Mesenteric fat pad (tissue), 1 donor: ENCODE data around the gene OTUB2. TPM values are rescaled to one million over a fixed set of nuclear protein-coding genes. Genes with fewer than 3 reads are reported as not detected.

Source experiments
- DNase-seq: peaks from one replicate; pipeline ENCODE4 v3.0.0-alpha.2; 2020; ENCODE audit warnings: low spot score
- total RNA-seq: library from RNA; stranded (reverse); fragmentation: NEBNext Ultra II Directional; extraction: Animal tissue kit (Norgen Biotek cat#: 25700); gene quantifications from one replicate; pipeline ENCODE4 v1.2.1, GENCODE V29; 2021
- donor health status: DM: yes; HTN: yes; CAD: no.

Gene OTUB2
- total RNA-seq, 1 donor from 2014 or later, result 1.2 TPM

DNA sequence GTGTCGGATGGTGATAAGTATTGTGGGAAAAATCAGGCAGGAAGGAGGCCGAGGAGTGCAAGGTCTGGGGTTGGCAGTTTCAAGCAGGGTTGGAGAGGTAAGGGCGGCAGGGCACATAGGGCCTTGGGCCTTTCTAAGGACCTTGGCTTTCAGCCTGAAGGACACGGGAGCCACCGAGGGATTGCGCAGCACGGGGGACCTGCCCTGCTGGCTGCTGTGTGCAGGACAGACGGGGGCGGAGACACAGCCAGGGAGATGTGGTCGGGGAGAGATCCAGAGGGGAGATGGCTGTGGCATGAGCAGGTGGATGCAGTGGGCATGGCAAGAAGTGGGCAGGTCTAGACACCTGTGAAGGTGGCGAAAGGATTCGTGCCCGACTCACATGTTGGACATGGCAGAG is 14.7 kb downstream of the OTUB2 start:
- no peak for DNase-seq

DNA sequence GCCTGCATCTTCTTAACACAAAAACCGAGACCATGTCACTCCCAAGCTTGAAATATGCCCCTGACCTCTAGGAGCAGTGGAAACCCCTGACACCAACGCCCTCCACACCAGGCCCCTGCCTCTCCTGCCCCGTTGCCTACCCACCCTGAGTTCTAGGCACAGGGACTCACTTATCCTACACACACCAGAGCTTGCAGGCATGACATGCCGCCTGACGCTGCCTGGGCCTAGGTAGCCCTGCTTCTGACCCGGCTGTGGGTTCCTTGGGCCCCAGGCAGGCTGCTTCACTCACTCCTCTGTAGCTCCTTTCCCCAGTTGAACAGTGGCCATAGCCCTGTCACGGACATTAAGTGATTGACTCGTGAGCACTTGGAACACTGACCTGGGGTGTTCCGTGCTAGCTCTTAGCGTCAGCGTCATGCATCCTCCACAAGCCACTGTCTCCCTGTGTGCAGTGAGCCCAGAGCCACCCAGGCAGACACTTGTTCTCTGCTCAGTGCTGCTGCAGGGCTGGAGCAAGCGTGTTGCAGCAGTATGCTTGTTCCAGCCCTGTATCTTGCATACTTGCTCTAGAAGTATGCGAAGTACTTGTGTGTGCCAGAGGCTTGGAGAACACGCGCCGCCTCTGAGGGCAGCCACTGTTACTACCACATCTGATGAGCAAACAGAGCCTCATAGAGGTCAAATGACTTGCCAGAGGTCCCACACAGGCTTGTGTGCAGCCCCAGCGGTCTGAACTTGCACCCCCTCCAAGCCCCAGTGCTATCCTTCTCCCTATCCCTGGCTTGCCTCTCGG is 15.6 kb downstream of the OTUB2 start:
- no peak for DNase-seq

DNA sequence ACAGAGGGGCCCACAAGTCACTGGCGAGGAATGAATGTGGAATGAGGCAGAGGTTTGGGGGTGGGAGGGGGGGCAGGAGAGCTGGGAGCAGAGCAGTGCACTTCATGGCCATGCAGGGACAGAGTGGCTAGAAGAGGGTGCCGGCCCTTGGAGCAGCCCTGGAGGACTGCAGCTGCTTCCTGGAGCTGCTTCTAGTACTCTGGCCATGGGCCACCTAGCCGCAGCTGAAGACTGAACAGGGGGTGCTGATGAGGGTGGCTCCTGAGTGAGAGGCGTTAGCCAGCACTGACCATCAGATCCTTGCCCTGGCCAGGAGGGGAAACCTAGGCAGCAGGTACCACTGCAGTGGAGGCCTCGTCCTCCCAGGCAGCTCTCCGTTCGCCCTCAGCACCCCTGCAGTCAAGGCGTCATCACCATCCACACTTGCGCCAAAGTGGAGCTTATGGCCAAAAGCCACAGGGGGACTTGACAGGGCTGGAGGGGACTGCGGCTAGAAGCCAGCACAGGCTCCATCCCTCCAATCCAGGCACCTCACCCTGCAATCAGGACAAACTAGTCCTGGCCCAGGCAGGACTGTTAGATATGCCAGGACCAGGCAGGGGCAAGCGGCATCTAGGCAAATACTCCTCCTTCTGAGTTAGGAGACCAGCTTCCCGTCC is 16.4 kb downstream of the OTUB2 start:
- DNase-seq, result peak; percentile 74

DNA sequence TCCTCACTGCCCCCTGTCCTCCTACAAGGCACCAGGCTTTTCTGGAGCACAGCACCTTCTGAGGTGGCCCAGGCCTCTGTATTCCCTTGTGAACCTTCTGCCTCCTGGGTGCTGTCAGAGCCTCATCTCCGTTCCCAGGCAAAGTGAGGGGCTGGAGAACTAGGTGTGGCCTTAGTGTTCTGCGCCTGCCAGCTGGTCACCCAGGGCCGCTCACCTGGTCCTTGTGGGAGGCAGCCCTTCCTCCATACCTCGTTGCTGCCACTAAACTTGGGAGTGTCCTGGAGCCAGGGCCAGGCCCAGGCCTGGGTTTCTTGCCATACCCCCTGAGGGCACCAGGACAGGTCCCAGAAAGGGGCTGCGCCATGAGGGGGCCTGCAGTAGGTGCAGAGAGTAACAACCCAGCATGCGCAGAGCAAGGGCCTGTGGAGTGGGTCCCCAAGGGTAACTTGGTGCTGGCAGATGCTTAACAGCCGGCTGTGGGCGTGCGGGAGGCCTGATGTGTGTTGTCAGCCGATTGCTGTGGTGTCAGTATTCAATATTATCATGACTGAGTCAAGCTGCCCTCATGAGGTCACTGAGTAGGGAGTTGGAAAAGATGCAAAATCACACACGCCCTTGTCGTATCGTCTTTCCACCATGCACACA is 17.1 kb downstream of the OTUB2 start:
- peak; percentile 79 for DNase-seq

DNA sequence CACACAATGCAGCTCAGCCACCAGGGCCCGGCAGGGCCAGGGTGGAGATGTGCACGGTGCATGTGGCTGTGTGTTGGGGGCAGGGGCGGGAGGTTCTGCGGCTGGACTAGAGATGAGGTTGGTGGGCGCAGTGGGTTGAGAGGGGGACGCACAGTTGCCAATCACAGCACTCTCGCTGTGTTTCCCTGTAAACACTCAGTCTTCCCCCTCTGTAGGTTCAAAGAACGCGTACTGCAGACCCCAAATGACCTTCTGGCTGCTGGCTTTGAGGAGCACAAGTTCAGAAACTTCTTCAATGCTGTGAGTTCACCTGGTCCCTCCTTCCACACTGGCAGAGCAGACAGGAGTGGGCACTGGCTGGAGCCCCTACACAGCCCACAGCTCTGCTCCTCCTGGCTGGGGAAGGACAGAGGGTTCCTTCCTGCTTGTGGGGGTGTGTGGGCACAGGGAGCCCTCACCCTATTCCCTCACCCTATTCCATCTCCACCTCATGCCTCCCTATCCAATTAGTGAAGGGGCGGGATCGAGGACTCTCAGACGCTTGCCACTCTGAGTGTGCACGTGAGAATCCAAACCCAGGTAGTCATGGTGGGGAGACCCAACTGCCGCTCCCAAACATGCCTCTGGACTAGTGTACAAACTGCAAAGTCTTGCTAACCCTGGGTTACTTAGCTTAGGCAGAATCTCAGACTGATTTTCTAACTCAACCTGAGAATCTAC is 17.8 kb downstream of the OTUB2 start:
- DNase-seq, result peak; percentile 71

DNA sequence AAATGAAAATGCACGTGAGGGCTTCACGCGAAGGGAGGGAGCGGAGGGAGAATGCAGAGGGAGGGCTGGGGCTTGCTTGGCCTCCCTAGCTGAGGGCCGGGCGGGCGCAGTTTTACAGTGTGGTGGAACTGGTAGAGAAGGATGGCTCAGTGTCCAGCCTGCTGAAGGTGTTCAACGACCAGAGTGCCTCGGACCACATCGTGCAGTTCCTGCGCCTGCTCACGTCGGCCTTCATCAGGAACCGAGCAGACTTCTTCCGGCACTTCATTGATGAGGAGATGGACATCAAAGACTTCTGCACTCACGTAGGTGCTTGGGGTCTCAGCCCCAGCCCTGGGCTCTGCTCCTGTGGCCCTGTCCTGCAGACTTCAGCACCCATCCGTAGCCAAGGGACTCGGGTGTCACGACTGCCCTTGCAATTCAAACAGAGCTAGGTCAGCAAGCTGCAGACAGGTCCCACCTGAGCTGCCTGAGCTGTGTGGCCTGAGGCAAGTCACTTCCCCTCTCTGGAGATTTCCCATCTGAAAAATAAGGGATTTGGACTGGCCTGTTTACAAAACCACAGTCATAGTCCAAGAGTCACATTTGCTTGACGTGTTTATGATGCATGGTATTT is 18.4 kb downstream of the OTUB2 start:
- peak; percentile 60 for DNase-seq

DNA sequence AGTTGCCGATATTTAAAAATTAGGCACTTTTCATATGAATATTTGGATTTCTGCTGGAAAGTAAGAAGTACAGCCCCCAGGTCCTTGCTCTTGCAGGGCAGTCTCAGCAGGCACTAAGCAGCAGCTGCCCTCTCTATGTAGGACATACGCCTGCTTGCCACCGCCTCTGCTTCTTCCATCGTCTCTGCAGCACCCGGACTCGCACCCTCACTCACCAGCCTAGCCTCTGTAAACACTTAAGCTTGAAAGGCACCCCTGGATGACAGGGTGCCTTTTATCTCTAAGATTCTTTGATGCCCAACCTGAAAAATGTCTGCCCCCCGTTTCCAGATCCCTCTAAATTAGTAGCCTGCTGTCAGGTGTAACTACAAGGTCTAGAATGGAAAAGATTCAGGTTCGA is 19.0 kb downstream of the OTUB2 start:
- DNase-seq, result peak; percentile 14

DNA sequence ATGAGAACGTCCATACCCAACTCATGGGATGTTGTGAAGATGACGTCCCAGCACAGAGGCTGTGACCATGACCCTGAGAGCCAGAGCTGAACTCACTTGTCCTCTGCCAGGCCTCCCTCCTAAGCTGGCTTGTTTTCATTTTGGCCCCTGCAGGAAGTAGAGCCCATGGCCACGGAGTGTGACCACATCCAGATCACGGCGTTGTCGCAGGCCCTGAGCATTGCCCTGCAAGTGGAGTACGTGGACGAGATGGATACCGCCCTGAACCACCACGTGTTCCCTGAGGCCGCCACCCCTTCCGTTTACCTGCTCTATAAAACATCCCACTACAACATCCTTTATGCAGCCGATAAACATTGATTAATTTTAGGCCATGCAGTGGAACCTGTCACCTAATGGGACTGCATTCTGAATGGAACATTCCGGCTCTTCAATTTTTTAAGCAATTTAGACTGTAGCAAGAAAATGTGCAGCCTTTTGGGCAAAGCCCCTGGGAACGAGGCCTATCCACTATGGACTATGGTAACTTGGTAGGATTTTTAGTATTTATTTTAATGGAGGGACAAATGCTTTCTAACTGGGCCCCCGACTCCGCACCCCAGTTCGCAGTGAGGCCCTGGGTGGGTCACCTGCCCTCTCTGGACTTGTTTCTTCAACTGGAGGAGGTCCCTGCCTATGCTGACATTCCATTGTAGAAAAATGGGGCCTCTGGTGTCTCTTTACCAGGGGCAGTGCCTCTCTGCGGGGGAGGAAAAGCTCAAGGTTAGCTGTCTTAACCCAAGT is 19.6 kb downstream of the OTUB2 start:
- peak; percentile 85 for DNase-seq

DNA sequence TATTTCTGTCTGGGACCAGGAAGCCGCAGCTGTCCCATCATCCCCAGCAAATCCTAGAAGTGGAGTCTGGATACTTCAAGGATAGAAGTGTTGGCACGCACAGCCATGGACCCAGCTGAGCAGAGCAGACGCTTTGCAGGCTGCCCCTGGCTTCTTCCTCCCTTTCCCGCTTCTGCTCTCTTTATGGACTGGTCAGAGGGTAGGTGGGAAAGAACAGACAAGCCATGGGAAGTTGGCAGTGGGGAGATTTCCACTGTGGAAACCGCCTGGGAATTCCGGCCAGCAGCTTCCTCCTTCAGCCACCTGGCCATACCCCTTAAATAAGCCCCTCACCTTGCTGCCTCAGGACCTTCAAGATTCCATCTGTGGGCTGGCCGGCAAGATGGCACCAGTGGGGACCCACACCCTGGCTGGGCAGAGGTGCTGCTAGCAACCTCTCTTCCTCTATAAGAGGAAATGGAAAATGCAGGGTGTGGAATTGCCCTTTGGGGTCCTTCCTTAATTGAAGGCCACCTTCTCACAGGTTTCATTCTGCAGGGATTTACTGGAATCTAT is 20.6 kb downstream of the OTUB2 start:
- DNase-seq, result peak; percentile 45

DNA sequence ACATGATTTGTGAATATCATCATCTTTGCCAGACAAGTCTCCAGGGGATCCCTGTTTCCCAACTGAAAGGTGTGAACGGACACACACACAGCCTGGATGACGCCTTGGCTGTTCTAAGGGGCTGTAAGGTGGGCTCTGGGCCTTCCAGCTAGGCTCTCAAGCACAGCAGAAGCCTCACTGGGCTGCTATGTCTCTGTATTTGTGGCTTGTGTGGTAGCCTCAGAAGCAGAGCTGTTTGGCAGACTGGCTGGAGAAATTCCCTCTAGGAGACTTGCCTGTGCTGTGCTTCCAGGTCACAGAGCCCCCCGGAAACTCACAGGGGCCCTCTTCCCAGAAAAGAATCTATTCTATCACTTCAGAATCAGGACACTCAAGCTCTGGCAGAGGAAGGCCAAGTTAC is 21.4 kb downstream of the OTUB2 start:
- DNase-seq, result peak; percentile 64

DNA sequence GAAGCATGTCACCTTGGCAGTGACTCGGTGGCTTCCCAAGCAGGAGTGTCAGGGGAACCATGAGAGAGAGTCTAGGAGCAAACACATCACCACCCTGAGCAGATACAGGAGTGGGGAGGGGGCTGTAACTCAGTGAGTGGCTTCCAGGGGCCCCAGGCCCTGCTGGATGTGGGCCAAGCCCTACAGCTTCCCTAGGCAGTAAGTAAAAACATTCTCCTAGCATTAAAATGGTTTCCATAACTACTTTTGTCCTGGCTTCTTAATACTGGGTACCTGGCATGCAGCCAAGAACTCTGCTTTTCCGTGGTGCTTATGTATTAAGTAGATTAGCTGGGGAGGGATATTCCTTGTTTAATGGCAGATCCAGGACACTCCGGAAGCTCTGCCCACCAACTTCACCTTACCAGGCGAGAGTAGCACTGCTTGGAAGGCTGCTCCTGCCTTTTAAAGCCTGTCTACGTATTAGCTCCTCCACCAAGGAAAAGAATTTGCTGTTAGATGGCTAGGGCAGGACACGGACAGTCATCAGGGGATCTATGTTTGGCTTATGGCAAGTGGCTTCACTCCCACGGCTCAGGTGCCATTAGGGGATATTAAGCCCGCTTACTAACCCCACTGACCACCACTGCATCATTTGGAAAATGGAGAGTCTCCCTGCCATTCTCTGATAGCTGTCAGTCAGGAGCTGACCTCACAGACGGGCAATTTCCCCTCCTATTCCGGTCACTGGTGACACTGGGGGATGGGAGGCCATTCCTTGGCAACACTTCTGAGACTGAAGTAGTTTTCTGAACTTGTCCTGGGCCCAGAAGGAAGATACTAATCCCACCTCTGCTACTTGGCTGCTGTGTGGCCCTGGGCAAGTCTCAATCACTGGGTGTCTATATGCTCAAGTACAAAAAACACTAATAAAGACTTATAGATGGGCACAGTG is 22.8 kb downstream of the OTUB2 start:
- DNase-seq, result peak; percentile 64

DNA sequence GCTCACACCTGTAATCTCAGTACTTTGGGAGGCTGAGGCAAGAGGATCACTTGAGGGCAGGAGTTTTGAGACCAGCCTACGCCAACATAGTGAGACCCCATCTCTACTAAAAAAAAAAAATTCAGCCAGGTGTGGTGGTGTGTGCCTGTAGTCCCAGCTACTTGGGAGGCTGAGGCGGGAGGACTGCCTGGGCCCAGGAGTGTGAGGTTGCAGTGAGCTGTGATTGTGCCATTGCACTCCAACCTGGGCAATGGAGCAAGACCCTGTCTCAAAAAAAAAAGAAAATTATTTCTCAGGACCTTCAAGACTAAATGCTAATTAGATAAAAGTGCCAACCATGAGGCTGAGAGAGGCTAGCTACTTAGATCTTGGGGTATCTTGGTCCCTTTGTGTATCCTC is 23.5 kb downstream of the OTUB2 start:
- DNase-seq, result no peak

DNA sequence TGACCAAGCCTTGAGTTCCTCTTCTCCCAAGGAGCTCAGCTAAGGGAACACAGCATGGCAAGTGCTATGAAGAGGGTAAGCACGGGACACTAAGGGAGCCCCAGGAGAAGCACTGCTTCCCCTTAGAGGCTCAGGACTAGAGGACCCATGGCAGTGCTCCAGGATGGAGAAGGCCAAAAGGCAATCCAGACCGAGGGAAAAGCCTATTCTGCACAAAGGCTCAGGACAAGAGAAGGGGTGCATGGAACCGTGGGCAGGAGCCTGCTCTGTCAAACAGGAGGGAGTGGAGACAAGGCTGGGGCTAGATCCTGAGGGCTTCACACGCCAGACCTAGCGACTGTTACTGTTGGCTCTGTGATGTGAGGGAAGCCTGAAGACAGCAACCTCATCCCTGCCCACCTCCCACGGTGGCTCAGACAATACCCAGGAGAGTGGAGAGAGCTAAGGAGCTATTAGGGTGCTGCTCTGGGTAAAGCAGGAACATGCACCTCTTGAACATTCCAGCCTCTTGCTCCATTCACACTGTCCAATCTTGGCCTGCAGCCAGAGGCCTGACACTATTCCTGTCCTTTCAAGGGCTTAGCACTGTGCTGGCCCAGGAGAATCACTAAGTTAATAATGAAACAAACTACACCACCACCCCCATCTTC is 24.2 kb downstream of the OTUB2 start:
- peak; percentile 53 for DNase-seq

DNA sequence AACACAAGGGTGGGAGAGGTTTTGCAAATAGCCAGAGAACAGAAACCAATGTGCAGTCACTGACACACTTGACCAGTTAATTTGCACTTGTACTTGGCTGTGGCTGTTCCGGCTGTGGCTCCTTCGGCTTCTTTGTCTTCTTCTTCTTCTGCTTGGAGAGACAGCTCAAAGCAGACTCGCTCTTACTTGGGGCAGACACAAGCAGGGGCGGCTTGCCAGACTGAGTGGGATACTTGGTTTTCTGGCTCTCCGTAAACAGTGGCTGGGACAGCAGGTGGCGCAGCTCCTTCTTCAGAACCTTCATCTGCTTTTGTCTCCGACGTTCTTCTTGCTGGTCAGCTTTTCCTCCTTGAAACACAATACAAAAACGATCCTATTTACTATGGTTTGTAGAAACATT is 25.0 kb downstream of the OTUB2 start:
- DNase-seq, result peak; percentile 65

DNA sequence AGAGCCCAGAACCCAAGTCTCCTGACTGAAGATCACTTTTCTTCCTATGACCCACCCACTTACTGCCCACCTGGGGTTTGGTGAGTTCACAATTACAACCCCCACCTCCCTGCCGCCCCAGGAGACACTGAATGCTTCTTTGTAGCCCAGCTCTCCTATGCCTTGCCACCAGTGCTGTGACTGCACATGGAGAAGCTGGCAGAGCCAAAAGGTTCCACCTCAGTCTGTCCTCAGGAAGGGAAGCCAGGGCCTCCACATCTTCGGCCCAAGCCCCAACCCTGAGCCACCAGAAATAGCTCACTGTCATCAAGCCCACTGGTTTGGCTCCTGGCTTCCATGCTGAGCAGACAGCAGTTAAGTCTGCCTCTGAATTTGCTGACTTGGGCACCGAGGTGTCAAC is 25.6 kb downstream of the OTUB2 start:
- DNase-seq, result peak; percentile 62

DNA sequence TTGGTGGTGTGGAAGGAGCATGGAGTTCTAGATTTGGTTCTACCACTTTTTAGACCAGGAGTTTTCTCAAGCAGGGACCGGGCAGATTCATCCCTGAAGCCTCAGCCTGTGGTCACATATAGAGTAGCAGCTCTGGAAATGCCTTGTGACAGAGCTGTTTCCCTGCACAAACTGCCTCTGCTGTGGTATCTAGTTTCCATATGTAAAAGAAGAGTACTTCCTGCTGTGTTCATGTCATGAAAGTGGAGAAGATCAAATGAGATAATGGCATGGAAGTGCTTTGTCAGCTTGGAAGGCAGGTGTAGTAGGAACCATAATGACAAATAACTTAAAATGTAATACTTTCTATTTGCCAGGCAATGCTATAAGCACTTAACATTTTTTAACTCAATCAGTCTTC is 26.1 kb downstream of the OTUB2 start:
- DNase-seq, result no peak

DNA sequence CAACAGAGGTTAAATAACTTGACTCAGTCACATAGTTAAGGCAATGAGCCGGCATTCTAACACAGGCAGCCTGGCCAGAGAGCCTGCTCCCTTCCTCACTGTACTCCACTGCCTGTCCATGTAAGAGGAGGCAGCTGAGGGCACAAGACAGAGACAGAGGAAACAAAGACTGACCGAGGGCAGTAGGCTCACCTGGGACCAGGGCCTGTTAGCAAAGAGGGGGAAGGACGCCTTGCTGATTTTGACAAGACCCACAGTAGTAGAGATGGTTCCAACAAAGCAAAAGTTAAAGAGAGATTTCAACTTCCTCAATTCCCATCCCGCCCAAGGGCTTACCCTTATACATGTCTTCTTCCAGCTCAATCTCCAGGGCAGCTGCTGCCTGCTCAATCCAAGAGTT is 26.5 kb downstream of the OTUB2 start:
- DNase-seq, result peak; percentile 39

DNA sequence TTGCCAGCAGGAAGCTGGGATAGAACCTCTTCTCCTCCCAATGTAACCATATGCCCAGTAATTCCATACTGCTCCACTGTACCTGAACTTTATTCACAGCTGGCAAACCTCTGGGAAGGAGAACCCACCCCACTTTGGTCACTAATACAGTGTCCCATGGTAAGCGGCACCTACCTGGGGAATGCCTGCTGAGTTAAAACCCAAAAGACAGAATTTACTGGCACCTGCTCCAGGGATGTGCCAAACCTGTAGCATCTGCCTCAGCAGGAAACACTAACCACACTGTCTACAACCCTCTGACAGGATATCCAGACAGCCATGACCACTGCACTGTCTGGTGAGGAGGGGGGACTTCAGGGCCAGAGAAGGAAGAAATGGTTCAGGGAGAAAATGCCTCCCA is 28.3 kb downstream of the OTUB2 start:
- DNase-seq, result no peak

DNA sequence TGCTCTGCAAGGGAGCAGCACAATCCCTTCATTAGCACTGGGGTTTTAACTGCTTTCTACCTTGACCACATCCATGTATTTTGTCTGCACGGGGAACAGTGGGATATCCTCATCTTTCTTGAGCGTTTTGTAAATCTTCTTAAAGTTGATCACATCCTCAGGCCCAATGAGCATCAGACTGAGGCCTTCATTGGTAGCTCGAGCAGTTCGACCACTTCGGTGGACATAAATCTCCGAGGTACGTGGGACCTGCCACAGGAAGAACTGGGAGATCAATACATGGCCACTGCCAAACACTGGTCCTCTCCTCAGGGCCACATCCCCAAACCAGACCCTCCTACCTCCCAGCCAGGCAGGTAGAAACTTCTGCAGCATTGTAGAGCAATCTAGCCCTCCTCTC is 28.8 kb downstream of the OTUB2 start:
- DNase-seq, result no peak
